COLO668 (cell line): ENCODE data around the gene SLC2A3.
"Not testable (repeated sequence)": the region's sequence is repeated elsewhere in the genome, so short reads cannot be mapped to it uniquely, and the experiment has no call there.

Experiments used
- DNase-seq: peaks from one replicate; lab custom pipeline; 2025; ENCODE audit not compliant: unreplicated experiment; lab: John Stamatoyannopoulos, UW

Gene SLC2A3

GRCh38 chr12:7917392-7918267, 18.4 kb downstream of the SLC2A3 start:
- DNase-seq = no peak

DNA sequence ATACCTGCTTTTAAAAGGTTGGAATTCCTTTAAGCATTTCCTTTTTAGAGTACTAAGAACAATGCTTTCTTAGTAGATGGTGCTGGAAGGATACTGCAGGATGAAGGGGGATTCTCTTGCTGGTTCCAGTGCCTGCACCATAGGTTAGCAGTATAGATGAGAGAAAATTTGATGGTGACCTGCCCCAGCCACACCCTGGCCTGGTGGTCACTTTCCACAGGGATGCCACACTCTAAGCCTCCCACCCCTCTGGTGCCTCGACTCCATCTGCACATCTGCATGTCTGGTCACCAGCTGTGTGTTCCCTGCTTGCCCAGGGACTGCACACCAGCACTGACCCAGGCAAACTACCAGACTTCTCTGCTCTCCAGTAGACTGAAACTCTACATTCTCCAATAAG, 19.1 kb downstream of the SLC2A3 start:
- DNase-seq = no peak

- DNase-seq = no peak
Measured at GRCh38 chr12:7915661-7916403, 20.2 kb downstream of the SLC2A3 start.

DNA sequence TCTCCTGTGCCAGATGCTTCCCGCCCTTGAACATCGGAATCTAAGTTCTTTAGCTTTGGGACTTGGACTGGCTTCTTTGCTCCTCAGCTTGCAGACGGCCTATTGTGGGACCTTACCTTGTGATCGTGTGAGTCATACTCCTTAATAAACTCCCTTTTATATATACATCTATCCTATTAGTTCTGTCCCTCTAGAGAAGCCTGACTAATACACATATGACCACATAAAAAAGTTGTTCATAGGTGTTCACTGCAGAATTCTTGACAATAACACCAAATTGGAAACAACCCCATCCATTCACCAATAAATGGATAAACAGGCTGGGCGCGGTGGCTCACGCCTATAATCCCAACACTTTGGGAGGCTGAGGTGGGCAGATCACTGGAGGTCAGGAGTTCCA, 25.9 kb downstream of the SLC2A3 start:
- DNase-seq = not testable (repeated sequence)

DNA sequence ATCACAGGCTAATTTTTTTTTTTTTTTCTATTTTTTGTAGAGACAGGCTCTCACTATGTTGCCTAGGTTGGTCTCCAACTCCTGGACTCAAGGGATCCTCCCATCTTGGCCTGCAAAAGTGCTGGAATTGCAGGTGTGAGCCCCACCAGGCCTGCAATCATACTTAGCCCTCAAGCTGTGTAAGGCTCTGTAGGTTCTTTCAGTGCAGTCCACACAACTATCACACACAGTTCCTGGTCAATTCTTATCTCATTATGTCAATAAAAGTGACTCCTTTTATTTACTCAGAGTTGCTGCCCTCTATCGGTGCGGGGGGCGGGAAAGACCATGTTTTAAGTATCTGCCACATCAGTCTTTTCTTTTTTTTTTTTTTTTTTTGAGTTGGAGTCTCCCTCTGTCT, 29.0 kb downstream of the SLC2A3 start:
- peak; percentile 5 for DNase-seq

GRCh38 chr12:7906303-7906702, 29.7 kb downstream of the SLC2A3 start:
- DNase-seq = not testable (repeated sequence)

DNA sequence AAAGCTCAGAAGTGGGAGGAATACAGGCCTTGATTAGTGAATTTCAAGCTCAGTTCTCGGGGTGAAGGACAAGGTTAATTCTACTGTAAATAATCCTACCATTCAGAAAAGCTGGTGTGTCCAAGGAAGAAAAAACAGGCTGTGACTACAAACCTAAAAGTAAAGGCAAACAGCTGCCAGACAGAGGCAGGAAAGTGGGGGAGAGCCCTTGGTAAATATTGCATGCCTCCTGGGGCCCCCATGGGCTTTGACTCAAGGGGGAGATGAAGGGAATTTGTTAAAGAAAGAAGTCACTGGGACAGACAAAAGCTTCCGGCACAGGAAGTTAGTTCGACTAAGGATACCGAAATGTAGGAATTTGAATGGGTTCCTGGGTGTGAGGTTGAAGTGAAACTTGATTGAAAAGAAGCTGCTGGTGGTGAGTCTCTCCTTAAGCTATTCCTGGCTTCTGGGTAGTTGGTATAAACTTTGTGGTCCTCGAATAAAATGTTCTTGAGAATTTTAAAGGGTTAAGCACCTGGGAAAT, 30.3 kb downstream of the SLC2A3 start:
- DNase-seq = not testable (repeated sequence)

DNA sequence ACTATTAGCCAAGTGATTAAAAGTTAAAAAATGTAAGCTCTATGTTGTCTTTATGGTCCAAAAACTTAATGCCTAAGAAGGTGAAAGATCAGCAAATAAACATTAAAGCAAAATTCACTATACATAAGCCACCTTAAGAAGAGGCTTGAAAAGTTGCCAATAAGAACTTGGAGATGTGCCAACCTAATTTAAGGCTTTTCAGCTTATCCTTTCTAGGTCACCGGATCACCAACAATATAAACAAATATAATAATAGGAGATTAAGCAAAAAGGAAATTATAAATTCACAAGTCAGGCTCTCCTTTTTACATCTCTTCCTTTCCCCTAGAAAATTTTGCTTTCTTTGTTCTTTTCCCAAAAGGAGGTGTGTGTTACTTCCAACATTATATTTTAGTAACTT, 30.9 kb downstream of the SLC2A3 start:
- DNase-seq = no peak

GRCh38 chr12:7902416-7902815, 33.6 kb downstream of the SLC2A3 start:
- DNase-seq = not testable (repeated sequence)

GRCh38 chr12:7899755-7900154, 36.2 kb downstream of the SLC2A3 start:
- DNase-seq = no peak

- DNase-seq = not testable (repeated sequence)
Measured at GRCh38 chr12:7896726-7897125, 39.3 kb downstream of the SLC2A3 start.

DNA sequence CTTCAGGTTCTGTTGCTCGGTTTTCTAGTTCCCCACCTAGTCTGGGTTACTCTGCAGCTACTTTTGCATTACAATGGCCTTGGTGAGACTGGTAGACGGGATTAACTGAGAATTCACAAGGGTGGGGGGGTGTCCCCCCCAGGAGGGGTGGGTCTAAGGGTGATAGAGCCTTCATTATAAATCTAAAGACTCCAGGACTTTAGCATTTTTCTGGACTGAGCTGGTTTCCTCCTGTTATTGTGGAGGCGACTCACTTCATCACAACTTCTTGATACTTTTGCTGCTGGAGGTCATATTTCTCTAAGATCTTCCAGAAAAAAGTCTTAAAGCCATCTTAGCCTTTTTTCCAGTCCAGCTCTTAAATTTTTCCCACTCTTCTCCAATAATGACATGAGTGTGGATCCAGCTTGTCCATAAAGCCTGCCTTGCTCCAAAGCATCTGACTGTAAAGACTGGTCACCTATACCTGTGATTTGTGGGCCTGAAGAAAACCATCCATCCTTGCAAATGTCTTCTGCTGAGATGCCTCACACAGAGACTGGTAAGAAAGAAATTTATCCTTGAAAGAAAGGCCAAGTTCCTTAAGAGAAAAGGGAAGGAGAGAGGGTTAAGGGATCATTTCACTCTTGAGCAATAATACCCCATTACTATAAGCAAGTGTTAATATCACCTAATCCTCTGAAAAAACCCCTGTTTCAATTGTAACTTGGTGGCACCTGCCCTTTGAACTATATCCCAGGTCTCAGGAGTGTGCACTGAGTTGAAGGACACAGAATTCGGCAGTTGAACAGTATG, 43.6 kb downstream of the SLC2A3 start:
- no peak for DNase-seq

DNA sequence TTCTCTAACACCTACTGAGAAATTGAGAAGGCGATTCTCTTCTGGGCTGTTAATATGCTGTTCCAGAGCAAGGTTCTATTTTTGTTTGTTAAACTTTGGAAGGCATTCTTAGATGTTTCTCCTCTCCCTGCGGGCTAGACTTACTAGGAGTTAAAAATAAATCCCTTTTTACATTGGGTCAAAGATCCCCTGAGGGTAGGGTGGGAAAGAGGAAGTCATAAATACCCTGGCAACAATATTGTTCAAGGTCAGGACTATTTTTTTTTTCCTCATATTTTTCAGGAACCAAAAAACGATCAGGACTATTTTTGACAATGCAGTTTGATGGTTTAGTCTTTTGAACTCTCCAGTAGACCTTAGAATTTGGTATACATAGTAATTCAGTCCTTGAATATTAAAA, 51.3 kb downstream of the SLC2A3 start:
- DNase-seq = no peak

DNA sequence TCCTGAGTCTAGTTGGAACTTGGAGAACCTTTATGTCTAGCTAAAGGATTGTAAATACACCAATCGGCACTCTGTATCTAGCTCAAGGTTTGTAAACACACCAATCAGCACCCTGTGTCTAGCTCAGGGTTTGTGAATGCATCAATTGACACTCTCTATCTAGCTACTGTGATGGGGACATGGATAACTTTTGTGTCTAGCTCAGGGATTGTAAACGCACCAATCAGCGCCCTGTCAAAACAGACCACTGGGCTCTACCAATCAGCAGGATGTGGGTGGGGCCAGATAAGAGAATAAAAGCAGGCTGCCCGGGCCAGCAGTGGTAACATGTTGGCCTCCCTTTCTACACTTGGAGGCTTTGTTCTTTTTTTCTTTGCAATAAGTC, 54.3 kb downstream of the SLC2A3 start:
- not testable (repeated sequence) for DNase-seq

GRCh38 chr12:7880952-7881735, 54.8 kb downstream of the SLC2A3 start:
- not testable (repeated sequence) for DNase-seq

DNA sequence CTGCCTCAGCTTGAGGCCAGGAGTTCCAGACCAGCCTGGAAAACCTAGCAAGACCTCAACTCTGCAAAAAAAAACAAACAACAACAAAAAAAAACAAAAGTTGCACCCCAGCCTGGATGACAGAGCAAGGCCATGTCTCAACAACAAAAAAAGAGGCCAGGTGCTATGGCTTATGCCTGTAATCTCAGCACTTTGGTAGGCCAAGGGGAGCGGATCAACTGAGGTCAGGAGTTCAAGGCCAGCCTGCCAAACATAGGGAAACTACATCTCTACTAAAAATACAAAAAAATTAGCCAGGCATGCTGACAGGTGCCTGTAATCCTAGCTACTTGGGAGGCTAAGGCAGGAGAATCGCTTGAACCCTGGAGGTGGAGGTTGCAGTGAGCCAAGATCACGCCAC, 56.7 kb downstream of the SLC2A3 start:
- no peak for DNase-seq

GRCh38 chr12:7877420-7877819, 58.6 kb downstream of the SLC2A3 start:
- DNase-seq = no peak

DNA sequence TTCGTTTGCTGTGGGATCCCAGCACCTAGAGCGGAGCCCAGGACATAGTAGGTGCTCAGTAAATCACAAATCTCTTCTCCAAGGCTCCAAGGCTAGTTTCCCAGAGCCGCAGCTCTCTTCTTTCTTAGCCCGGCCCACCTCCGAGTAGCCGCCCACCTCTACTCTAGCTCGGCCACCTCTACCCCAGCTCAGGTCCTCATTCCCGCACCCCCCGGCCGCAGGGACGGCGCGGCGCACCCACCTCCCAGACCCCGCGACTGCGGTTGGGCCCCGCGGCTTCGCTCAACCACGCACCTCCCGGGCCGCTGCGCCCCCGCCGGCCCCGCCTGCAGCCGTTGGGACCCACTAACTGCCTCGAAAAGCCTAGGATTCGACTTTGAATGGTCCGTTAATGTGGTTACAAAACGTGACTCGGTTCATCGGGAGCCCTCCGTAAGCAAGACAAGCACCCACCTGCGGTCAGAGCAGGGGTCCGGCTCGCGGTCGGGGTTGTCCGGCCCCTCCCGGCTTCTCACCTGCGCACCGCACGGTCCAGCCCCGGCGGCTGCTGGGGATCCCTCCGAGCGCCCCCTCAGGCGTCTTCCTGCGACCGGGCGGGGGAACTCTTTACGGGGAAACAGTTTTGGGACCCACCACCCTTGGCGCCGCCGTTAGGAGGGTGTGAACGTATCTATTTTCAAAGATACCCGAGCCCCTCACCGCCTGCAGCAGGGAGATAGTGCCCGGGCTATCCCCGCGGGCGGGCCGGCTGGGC, 63.2 kb downstream of the SLC2A3 start, which contains the start of gene SLC2A14:
SLC2A14 (minus strand) TSS at position 350 of the 754 bp plus-strand sequence. CDS start 3,035 bp downstream, outside the sequence.
- no peak for DNase-seq

GRCh38 chr12:7870335-7870734, 65.7 kb downstream of the SLC2A3 start:
- no peak for DNase-seq
